Smooth muscle cell (in vitro differentiated cells): ENCODE results near the gene PRDM2. TPM values are rescaled to one million over a fixed set of nuclear protein-coding genes. Genes with fewer than 3 reads are reported as not detected.
"Not testable (repeated sequence)": the region's sequence is repeated elsewhere in the genome, so short reads cannot be mapped to it uniquely, and the experiment has no call there.

Experiments
- DNase-seq: peaks from one replicate; lab custom pipeline; 2025; ENCODE audit not compliant: unreplicated experiment; lab: John Stamatoyannopoulos, UW
- H2AFZ ChIP-seq: fragments of 200-600 bp; sonication (generic); 2 replicates; pipeline ENCODE4 v1.6.0; 2016; ENCODE audit warnings: antibody characterized with exemption, low read depth, mild to moderate bottlenecking
- H3F3A ChIP-seq: fragments of 200-600 bp; sonication (generic); 2 replicates; pipeline ENCODE4 v1.6.0; 2017; ENCODE audit warnings: antibody characterized with exemption, low read depth
- H3K27ac ChIP-seq: fragments of 200-600 bp; sonication (generic); 2 replicates; pipeline ENCODE4 v1.5.1; 2016; ENCODE audit warnings: low read depth, mild to moderate bottlenecking
- H3K27me3 ChIP-seq: fragments of 200-600 bp; sonication (generic); 2 replicates; pipeline ENCODE4 v1.6.1; 2016; ENCODE audit warnings: low read depth, mild to moderate bottlenecking
- H3K36me3 ChIP-seq: fragments of 200-600 bp; sonication (generic); 2 replicates; pipeline ENCODE4 v1.5.1; 2016; ENCODE audit warnings: low read depth
- H3K4me1 ChIP-seq: fragments of 200-600 bp; sonication (generic); 2 replicates; pipeline ENCODE4 v1.5.1; 2016; ENCODE audit warnings: low read depth
- H3K4me2 ChIP-seq: fragments of 200-600 bp; sonication (generic); 2 replicates; pipeline ENCODE4 v1.6.0; 2016; ENCODE audit warnings: mild to moderate bottlenecking
- H3K4me3 ChIP-seq: fragments of 200-600 bp; sonication (generic); 2 replicates; pipeline ENCODE4 v1.5.1; 2016; ENCODE audit warnings: mild to moderate bottlenecking
- H3K79me2 ChIP-seq: fragments of 200-600 bp; sonication (generic); 2 replicates; pipeline ENCODE4 v1.6.0; 2016; ENCODE audit warnings: low read depth, mild to moderate bottlenecking
- H3K9ac ChIP-seq: fragments of 200-600 bp; sonication (generic); 2 replicates; pipeline ENCODE4 v1.6.0; 2016; ENCODE audit warnings: low read depth
- H3K9me3 ChIP-seq: fragments of 200-600 bp; sonication (generic); replicated peaks from 2 replicates; pipeline ENCODE4 v1.5.1; 2016; ENCODE audit warnings: low read depth
- H4K20me1 ChIP-seq: fragments of 200-600 bp; sonication (generic); 2 replicates; pipeline ENCODE4 v1.6.0; 2016; ENCODE audit warnings: low read depth
- WGBS: methylation state at CpG from one replicate; pipeline ENCODE4 v1.1.7; 2016; ENCODE audit warnings: low lambda C conversion rate; 5-methylcytosine and 5-hydroxymethylcytosine counted together
- polyA plus RNA-seq: library from polyadenylated mRNA; unstranded; fragments of >200 nt; fragmentation: Nextera tagmentation; extraction: Ambion mirVana; gene quantifications from 2 replicates; pipeline ENCODE4 v1.2.1, GENCODE V29; 2016
- total RNA-seq: library from RNA; depleted of rRNA; stranded (reverse); fragments of >200 nt; gene quantifications from 2 replicates; pipeline ENCODE4 v1.2.3, GENCODE V29; 2014
- TF ChIP-seq, protein P1 (sequence below): fragments of 200-600 bp; sonication (generic); IDR thresholded peaks from 2 replicates; pipeline ENCODE4 v1.5.1; 2017; ENCODE audit warnings: borderline replicate concordance, mild to moderate bottlenecking, antibody characterized with exemption; ENCODE audit not compliant: insufficient read depth, poor library complexity, severe bottlenecking

The PRDM2 gene
- total and polyA plus RNA-seq, 2 experiments from 2014 or later = 19.8 to 20.0 TPM

DNA sequence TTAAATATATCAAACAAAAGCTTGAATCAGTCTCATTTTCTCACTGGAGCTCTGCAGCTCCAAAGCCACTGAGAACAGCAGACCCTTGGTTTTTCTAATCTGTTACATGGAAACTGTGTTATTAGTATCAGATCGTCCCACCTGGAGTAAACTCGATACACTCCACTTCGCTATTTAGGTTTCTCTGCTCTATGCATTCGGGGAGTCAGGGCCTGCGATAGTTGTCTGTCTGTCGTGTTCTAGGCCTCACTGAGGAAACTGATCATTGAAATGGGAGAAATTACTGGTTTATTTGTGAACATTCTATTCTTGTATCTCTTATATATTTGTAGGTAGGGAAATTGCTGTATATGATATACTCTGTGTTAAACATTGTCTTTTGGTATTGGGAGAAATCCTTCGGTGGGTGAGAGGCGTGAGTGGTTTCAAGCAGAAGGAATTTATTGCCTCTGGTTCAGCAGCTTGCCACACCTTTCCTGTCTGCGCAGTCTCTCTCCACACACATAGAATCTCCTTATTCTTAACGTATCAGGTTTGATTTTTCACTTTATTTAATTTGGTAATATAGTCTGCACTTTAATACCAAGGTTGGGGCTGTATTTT is 8.5 kb downstream of the PRDM2 start:
- TF ChIP-seq, protein P1, sequence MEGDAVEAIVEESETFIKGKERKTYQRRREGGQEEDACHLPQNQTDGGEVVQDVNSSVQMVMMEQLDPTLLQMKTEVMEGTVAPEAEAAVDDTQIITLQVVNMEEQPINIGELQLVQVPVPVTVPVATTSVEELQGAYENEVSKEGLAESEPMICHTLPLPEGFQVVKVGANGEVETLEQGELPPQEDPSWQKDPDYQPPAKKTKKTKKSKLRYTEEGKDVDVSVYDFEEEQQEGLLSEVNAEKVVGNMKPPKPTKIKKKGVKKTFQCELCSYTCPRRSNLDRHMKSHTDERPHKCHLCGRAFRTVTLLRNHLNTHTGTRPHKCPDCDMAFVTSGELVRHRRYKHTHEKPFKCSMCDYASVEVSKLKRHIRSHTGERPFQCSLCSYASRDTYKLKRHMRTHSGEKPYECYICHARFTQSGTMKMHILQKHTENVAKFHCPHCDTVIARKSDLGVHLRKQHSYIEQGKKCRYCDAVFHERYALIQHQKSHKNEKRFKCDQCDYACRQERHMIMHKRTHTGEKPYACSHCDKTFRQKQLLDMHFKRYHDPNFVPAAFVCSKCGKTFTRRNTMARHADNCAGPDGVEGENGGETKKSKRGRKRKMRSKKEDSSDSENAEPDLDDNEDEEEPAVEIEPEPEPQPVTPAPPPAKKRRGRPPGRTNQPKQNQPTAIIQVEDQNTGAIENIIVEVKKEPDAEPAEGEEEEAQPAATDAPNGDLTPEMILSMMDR = no peak
- H3K4me1 ChIP-seq = no peaks in the 10 kb centered on the region
- no peaks in the 10 kb centered on the region for H3K9me3 ChIP-seq
- peaks cover 63% of the 10 kb centered on the region for H3K79me2 ChIP-seq
- H3K27ac ChIP-seq = no peak overlapping the region
- H2AFZ ChIP-seq = no peak overlapping the region
- peaks cover 63% of the 10 kb centered on the region for H4K20me1 ChIP-seq
- no peaks in the 10 kb centered on the region for H3K36me3 ChIP-seq
- H3K9ac ChIP-seq = no peak overlapping the region
- no peak overlapping the region for H3K4me2 ChIP-seq
- no peaks in the 10 kb centered on the region for H3K27me3 ChIP-seq
- no peaks in the 10 kb centered on the region for H3F3A ChIP-seq
- no peak for DNase-seq
- WGBS = 81% methylated on average over 10 of the region's 10 CpGs
- H3K4me3 ChIP-seq = no peak overlapping the region

DNA sequence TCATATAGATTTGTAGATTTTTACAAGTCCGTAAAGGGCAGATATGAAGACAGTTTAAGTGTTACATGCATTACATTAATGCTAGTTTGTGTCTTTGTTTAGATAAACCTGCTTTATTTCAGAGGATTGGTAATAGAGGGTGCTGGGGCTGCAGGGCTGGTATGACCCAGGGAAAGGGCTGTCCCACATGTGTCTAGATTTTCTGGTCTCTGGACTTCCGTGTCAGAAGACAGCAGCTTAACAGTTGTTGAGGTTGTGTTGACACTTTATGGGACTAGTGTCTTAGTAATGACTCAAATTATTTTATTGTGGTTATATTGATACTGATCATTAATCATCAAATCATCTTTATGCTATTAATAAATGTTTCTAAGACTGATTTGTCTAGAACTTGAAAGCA is 10.1 kb downstream of the PRDM2 start:
- 75% methylated on average over 2 of the region's 2 CpGs for WGBS
- Histone ChIP-seq H3K4me3 (no peak overlapping the region), H3K4me1 (no peaks in the 10 kb centered on the region), H3K79me2 (peaks cover 54% of the 10 kb centered on the region), H3K4me2 (no peak overlapping the region), H3K27ac (no peak overlapping the region), H3K27me3 (no peaks in the 10 kb centered on the region), H3K36me3 (no peaks in the 10 kb centered on the region), H4K20me1 (peaks cover 67% of the 10 kb centered on the region), H3K9ac (no peak overlapping the region), H2AFZ (no peak overlapping the region), H3K9me3 (no peaks in the 10 kb centered on the region), H3F3A (no peaks in the 10 kb centered on the region)
- TF ChIP-seq, protein P1 = no peak
- DNase-seq = no peak

DNA sequence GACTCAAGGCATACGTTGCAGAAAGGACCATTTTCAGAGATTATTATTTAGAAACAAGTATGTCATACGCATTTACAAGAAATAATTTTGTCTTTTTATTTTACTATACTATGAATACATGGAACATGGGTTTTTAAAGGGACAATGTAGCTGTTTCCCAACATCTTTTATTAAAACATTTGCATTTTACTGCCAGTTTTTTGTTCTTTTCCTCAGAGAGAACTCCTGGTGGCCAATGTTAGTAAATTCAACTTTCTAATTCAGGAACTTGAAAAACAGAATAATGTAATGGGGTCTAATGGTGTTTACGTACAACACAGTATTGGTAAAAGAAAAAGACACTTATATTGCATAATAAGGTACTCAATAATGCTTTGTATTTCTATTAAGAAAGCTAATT is 14.9 kb downstream of the PRDM2 start:
- H3K4me1 ChIP-seq = peaks cover 4% of the 10 kb centered on the region
- no peaks in the 10 kb centered on the region for H3K36me3 ChIP-seq
- no peak overlapping the region for H3K4me3 ChIP-seq
- H3K4me2 ChIP-seq = no peak overlapping the region
- no peak overlapping the region for H2AFZ ChIP-seq
- H3K9ac ChIP-seq = no peak overlapping the region
- no peaks in the 10 kb centered on the region for H3K27me3 ChIP-seq
- TF ChIP-seq, protein P1 = peak; percentile 23
- no peaks in the 10 kb centered on the region for H3K9me3 ChIP-seq
- WGBS = 94% methylated on average over 3 of the region's 3 CpGs
- H3K27ac ChIP-seq = no peak overlapping the region
- DNase-seq = no peak
- peaks cover 56% of the 10 kb centered on the region for H4K20me1 ChIP-seq
- H3F3A ChIP-seq = no peaks in the 10 kb centered on the region
- peaks cover 36% of the 10 kb centered on the region for H3K79me2 ChIP-seq

DNA sequence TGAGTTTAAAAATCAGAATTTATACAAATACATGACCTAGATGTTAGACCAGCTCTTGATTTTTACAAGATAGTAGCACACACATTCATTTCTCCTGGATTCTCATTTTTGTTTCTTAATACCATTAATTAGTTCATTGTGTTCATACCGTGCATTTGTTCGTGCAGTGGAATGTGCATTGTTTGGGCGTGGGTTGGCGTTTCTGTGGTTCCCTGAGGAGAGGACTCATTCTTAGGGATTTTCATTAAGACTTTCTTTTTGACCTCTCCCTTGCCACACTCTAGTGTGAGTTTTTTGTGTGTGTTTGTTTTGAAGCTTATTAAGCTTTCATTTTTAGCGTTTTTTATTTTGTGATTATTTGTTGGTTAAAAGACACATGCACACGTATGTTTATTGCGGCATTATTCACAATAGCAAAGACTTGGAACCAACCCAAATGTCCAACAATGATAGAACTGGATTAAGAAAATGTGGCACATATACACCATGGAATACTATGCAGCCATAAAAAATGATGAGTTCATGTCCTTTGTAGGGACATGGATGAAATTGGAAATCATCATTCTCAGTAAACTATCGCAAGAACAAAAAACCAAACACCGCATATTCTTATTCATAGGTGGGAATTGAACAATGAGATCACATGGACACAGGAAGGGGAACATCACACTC is 15.8 kb downstream of the PRDM2 start:
- H3F3A ChIP-seq, H3K9ac ChIP-seq, H2AFZ ChIP-seq, H3K9me3 ChIP-seq, H3K4me2 ChIP-seq, DNase-seq, H3K4me1 ChIP-seq, H3K4me3 ChIP-seq, H3K27me3 ChIP-seq, H3K27ac ChIP-seq, H3K36me3 ChIP-seq: not testable (repeated sequence)
- H4K20me1 ChIP-seq = peaks cover 47% of the 10 kb centered on the region
- H3K79me2 ChIP-seq = peaks cover 27% of the 10 kb centered on the region
- 80% methylated on average over 9 of the region's 9 CpGs for WGBS
